HG02970 (cell line): Measurements from ENCODE around the gene ACKR3.

Experiments
- ATAC-seq: cut with Tn5 transposase; IDR thresholded peaks from one replicate; pipeline ENCODE4 v1.9.1; 2021; ENCODE audit warnings: mild to moderate bottlenecking, moderate library complexity, moderate number of reproducible peaks; ENCODE audit not compliant: unreplicated experiment, low FRiP score

The ACKR3 gene

DNA sequence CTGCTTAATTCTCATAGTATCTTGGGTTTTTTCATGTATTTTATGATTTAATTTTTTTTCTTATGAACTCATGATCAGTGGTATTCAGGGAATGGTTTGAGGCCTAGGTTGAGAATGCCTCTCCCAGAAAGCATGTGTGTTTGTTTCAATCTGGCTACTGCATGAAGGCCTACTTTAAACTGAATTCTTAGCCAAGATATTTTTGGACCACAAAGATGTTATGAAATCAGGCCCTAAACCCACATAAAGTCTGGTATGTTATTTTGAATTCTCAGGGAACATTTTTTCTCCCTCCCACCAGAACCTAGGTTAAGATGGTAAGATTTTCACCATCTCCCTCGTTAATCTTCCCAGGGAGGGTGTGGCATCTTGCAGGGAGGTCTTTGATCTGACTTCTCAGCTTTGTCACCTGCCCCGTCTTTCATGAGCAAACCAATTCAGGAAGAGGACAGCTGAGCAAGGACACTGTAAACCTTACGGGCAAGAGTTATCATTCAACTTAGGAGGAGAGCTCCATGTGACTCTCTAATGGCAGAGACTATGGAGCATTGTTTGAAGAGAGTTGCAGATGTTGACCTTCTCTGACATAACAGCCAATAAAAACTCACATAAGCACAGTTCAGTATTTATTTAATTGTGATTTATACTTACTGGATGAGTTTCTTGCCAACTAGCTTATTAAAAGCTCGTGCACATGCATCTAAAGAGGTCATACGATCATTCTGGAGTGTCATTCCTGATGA lies 21.3 kb upstream of the ACKR3 start:
- no peak for ATAC-seq

DNA sequence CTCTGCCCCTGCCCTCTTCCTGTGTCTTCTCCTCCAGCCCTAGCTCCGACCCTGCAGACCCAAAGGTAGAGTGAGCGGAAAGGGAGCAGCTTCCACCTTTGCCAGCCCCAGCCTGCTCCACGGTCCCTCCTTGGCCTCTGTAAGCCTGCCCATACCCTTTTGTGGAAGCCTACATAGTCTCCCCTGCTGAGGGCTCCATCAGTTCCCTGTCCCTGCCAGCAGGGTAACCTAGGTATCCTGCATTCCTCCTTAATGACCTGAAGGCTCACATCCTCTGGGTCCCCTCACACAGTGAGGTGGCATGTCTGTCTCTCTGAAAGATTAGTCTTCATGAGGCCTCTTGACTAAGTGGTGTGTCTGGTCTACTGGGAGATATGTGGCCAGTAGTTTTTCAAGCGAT lies 20.5 kb upstream of the ACKR3 start:
- ATAC-seq, result no peak

DNA sequence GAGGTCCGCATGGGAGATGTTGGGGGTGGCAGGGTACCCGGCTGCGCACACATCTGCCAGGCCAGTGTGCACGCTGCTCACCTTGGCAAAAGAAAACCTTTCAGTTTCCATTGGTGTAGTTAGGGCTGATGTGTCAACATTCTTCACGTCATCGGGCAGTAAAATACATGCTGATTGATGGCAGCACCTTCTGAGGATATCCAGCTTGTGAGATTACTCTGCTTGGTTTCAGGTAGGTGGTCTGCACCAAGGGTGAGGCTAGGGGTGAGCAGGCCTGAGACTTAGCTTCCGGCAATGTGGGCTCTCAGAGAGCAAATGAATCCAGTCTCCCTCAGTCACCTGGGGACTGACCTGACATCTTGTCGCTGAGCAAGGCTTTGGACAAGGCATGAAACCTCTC lies 19.3 kb upstream of the ACKR3 start:
- ATAC-seq, result peak; percentile 4

DNA sequence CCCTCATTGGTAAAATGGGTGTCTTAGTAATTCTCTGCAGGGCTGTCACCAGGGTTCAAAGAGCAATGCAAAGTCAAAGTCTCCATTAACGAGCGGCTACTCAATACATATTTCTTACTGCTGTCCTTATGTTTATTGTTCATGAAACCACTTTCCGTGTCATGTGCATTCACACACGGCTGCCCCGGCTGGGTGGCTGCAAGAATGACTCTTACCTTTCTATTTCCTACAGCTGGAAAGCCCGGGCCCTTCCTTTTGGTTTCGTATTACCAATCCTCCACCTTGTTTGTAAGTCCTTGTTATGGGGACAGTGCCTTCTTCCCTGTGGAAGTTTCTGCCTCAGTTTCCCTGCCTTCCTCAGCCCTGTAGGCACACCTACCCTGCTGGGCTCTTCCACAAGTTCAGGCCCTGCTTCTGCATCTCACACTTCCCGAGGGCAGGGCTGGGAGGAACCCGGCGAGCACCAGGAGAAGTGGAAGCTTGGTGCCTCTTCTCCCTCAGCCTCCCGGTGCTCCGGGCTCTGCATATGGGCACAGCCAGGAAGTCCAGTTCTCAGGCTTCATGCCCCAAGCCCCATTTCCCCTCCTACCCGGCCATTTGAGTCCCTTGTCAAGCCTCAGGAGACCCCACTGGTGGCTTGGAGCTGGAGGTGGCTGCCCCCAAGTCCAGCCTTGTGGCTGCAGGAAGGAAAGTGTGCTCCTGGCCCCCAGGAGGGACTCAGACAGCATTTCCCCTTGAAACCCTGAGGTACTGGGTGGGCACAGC lies 18.7 kb upstream of the ACKR3 start:
- ATAC-seq, result peak; percentile 45

DNA sequence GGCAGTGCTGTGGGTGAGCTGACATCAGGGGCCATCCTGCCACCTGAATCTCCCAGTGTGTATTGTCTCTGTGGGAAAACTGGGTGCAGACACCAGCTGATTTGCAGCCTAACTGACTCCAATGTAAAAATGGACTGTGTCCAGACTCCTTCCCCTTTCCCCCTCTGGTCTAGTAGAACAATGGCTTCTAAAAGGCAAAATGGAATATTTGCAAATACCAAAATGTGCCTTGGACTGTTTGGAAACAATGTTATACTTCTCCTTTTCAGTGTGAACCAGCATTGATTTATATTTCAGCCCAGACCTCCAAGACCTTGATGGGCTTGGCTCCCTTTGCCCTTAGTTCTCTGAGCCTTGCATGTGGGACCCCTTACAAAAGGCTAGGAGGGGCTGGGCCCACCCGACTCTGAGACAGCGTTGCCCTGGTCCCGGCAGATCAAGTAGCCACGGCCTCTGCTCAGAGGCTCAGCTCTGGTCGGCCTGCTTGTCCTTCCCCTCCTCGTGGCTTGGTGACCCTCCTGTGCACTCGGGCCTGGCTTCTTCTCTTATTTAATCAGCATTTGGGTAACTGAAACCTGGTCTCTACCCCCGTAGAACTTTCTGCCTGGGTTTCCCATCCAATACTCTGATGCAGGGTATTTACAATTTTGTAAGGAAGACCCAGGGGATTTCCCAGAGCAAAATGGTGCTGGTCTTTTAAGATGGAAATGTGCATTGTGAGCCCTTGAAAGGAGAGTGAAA lies 18.0 kb upstream of the ACKR3 start:
- no peak for ATAC-seq

DNA sequence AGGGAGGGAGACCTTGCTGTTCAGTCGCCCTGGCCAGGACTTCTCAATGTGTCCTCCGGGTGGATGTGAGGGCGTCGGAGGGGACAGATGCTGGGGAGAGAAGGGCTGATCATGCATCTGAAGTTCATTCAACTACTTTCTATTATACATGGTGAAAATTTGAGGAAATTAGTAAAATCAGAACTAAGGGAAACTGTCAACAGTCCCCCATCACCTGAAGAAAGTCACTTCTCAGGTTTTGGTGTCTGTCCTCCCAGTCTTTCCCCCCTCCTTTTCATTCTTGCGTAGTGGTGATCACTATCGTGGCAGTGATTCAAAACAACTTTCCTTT lies 17.4 kb upstream of the ACKR3 start:
- ATAC-seq, result no peak

DNA sequence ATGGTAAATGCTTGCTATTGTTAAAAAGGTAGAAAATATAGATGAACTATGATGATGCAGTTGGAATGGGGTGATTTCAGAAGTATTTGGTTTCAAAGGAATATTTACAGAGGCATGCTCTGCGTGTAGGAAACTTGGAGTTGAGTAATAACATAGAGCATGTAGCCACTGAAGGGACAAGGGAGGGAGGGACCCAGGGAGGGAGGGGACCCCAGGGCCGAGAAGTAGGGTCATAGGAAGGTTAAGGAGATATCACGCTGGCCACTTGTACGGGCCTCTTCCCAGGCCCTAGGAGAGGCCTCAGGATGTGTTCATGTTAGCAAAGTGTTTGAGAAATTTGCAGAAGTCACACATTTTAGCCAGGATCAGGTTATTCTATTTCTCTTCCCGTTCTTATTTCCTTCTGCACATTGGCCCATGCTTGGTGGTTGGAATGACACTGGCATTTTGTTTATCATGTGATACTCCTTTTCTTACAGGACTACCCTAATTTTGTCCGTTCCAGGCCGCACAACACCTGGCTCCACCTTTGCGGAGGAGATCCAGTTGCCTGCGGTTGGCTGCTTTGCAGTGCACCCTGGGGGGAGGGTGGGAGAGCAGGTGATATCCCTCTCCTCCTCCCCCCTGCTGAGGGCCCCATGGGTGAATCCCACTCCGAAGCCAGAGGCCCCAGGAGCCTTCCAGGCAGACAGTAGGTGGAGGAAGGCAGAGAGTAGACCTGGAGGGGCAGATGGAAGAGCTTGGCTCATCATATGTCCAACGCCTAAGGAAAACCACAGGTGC lies 16.9 kb upstream of the ACKR3 start:
- no peak for ATAC-seq

DNA sequence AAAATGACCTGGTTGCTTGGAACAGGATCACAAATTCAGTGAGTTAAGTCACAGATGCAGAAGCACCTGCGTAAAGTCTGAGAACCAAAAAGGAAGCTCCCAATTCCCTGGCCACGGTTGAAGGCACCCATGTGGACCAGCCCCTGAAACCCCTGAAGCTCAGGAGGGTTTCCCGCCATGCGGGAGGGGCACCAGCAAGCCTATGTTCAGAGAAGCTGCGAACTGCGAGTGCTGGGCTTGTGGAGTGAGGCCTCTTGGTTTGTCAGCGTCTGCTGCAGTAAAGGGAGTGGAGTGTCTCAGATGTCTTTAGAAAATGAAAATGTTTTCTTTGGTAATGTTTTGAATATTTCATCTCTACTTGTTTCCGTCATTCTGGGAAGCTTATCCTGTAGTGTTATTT lies 16.1 kb upstream of the ACKR3 start:
- ATAC-seq, result no peak

DNA sequence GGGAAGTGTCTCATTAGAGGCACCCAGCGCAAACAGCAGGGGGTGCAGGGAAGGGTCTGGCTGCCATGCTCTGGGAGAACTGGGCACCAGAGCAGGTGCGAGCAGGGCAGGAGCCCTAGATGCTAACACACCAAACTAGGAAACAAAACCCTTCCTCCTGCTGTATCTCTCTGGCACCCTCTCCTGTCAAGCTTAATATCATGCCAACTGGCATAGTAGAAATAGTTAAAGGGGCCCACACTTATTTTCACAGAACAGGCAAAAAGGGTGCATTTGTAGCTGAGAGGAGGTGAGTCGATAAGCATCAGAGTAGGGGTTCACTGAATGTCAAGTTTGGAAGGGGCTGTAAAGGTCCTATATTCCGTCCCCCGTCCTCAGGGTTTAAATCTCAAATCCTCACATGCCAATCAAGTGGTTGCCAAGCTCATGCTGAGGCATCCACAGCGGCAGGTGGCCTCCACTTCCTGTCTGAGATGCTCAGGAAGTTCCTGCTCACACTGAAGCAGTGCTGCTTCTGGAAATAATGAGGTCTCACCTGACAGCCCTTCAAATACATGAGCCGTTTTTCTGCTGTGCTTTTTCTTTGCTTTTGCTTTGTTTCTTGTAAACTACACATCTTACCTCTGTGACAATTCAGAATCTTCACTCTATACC lies 14.9 kb upstream of the ACKR3 start:
- no peak for ATAC-seq

DNA sequence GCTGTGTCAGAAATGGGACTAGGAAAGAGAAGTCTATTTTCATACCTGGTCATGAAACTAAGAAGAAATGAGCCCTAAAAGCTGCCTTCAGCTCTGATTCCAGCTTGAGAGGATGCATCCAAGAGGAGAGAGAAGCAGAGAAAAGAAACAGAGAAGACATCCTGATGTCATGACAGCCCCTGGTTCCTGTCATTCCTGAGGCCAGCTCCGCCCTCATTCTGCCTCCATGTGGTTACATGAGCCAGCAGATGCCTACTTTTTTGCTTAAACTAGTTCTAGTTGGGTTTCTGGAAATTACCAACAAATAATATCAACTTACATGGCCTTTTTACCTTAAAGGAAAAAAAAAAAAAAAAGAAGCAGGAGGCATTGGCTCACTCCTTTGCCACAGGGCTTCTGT lies 14.1 kb upstream of the ACKR3 start:
- ATAC-seq, result no peak

DNA sequence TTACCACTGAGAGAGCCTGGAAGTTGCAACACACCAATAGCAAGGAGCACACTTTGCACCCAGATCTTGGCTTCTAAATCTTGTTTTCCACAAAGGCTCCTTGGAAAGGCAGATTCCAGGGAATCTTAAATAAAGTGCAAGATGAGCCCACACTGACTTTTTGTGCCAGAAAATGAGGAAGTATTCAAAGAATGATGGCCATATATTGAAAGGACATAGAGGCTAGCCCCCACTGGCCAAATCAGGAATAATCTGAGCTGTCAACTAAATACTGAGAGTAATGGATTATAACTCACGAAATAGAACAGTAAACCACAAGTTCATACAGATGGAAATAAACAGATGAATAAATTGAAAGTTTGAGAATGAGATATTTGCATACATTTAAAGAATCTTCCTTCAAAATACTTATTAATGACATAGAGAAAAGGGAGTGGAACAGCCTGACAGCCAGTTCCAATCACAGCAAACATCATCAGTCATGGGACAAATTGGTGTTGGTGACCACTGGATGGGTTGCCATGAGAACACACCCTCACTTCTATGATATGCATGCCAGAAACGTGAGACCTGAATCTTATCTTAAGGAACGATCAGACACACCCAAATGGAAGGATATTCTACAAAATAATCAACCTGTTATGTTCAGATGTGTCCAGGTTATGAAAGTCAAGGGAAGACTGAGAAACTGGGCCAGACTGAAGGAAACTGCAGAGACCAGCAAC lies 12.2 kb upstream of the ACKR3 start:
- no peak for ATAC-seq

DNA sequence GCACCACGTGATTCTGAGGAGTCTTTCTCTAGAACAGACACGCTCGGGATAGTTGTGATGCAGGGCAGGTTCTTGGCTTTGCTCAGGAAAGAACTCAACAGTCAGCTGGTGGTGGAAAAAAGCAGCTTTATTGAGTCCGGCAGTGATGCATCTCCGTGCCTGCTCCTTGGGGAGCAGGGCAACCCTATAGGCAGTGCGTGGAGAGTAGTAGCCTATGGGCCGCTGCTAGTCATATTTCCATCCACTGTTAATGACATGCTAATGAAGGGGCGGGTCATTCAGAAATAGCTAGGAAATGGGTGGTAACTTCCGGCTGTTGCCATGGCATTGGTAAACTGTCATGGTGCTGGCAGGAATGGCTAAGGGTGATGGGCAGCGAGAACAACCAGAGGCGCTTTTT lies 11.6 kb upstream of the ACKR3 start:
- ATAC-seq, result no peak

DNA sequence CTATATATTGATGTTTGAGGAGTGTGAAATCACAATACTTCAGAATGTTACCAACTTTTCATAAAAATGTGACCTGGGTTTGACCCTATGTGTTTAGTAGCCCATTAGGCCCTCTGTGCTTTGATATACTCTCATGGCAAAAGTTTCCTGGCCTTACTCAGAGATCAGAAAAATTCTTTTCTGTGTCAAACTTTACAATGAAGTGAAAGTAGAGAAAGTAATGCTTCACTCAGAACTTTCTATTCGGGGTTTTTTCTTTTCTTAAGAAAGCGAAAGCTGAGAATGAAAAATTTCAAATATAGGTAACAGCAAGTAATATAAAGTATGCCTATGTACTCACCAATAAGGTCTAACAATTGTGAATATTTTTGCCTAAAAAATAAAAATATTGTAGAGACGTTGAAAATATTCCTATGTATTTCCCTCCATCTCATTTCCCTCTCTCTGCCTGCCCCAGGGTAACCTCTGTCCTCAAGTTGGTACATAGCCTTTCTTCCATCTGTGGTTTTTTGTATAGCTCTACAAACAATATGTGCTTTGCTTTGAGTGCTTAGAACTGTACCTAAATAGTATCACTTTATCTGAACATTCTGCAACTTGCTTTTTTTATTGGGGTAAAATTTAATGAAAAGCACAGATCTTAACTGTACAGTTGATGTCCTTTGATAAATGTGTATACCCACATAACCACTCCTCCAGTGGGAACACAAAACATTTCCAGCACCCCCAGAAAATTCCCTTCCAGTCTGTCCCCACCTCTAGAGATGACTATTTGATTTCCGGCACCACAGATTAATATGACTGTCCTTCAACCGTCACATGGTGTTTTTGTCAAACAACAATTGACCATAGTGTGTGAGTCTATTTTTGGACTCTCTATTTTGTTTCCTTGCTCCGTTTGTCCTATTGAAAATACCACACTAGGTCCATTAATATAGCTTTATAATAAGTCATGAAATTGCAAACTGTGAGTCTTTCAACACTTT lies 10.3 kb upstream of the ACKR3 start:
- no peak for ATAC-seq

DNA sequence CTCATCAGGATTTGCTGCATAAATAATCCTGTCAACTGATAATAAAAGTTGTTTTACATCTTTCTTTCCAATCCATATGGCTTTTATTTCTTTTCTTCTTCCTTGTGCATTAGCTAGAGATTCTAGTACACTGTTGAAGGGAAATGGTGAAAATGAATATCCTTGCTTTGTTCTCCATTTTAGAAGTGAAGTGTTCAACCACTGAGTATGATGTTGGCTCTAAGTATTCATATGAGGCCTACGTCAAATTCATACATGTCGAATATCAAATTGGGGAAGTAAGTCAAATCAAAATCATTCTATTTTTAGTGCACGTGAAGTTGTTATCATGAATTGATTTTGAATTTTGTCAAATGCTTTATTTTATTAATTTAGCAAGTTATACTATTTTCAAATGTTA lies 7.8 kb upstream of the ACKR3 start:
- no peak for ATAC-seq

DNA sequence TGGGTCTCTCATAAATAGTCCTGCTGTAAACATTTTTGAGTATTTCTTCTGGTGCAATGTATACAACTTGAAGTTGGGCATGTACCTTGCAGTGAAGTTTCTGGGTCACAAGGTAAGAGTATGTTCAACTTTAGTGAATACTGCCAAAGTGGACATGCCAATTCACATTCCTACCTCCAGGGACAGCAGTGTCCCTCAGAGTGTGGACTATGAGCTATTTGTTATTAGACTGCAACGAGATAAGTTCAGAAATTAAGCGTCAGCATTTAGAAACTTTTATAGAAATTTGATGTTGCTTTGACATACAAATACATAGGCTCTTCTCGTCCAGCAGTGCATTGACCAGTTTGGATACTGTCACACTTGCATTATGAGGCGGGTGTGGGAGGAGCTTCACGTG lies 7.2 kb upstream of the ACKR3 start:
- no peak for ATAC-seq

DNA sequence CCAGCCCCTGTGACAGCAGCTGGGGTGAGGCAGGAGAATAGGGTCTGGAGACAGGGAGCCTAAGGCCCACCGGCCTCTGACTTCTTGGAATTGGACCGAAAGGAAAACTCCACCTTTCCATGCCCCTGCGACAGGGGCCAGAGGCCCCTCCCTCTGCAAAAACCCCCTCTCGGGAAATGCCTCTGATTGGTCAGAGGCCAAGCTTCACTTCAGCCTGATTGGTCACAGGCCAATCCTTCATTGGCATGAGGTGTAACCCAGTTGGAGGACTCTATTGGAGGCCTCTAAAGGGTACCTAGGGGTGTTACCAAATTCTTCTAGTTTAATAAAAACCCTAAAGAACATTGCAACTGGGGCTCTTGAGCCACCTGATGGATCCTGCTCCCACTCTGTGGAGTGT lies 5.7 kb upstream of the ACKR3 start:
- ATAC-seq, result no peak

DNA sequence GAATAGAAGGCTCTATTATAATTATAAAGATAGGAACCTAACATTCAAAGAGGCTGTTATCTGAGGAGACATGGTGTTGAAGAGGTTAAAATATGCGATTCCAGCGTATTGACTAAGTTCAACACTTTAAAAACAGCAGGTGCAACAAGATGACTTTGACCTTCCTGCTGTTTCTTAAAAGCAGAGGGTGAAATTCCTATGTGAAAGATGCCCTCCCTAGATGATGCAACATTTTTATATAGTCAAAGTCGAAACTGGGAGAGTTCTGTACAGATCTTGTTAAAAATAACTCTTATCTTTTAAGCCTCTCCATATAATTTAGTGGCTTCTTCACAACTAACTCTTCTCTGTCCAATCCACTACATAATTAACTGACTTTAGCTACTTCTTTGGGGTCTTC lies 4.4 kb upstream of the ACKR3 start:
- ATAC-seq, result no peak

DNA sequence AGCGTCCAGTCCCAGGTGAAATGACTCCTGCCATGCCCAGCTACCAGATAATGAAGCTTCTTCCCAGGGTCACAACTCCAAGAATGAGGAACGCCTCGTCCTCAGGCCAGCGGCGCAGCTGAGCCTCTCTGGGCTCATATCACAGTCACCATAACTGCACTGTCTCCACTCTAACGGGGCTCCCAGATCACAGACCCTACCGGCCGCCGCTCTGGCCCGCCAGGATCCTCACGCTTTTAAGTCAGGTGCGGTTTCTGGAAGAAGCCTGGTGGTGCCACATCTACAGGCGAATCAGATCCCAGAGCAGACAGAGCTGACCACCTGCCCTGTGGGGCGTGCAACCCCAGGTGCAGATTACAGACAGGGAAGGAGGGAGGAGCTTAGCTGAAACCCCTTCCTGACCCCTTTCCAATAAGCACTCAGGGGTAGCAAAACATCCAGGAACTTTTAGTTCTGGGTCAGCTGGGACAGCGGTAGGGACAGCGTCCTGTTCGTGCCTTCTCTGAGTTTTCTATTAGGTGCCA lies 3.7 kb upstream of the ACKR3 start:
- ATAC-seq, result no peak
